ENCODE results near the gene ACACB. TPM values are rescaled to one million over a fixed set of nuclear protein-coding genes. Genes with fewer than 3 reads are reported as not detected.

Gene ACACB
- polyA plus RNA-seq, 2 of the 4 experiments (the other 2 are of a cell fraction) = 6.8 to 7.6 TPM

DNA sequence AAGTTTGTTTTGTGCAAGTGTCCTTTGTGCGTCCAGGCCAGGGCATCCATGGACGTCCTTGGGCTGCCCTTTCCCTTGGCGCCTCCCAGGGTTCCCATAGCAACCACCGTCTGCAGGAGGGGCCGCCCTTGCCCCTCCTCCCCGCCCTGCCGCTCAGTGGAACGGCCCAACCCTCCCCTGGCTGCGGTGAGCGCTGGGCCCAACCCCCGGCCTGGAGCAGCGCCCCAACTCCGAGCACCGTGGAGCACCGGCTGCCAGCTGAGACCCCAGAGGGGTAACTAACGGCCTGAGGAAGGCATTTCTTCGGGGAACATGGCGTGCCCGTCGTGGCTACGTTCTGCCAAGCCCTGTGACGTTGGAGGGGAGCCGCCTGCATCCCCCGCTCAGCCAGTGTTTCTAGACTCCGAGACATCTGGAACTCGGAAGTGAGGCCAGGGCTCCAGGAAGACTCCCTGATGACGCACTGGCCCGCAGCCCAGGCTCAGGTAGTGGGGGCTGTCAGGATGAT is 5.3 kb upstream of the ACACB start:
- FAIRE-seq = no peak
- Histone ChIP-seq H3K27ac (peak overlapping the region; percentile 85 to 90), H3K4me2 (peak overlapping the region; percentile 80), H3K9me3 (no peaks in the 10 kb centered on the region), H3K4me3 (peak overlapping the region; percentile 44), H3K4me1 (peaks cover 11% of the 10 kb centered on the region)
- peak; percentile 93 to 98 for ATAC-seq
- WGBS (ENCODE audit: missing lambda C conversion rate) = 2% methylated on average over 27 of the region's 28 CpGs
- DNase-seq (ENCODE audit: low read depth in 1 of 2, low spot score in 1 of 2) = peak; percentile 87
- ChIA-PET POLR2A (interaction anchor here (1.3 kb wide), 1 partner anchor 274 kb away, joined by 9 read pairs; no protein-coding TSS in a partner anchor), CTCF (interaction anchor here (0.7 to 4.2 kb wide), 32 partner anchors 9 to 287 kb away, joined by 3 to 58 read pairs (median 6); no protein-coding TSS in a partner anchor)
- TF ChIP-seq EP300 (IDR thresholded peaks at IDR 0.05) (no peak), ZNF302 (CRISPR knock-in tag; IDR thresholded peaks at IDR 0.05) (no peak), ESRRA (IDR thresholded peaks at IDR 0.05; ENCODE audit: borderline replicate concordance, low read length) (peak; percentile 93), RARB (CRISPR knock-in tag; IDR thresholded peaks at IDR 0.05) (no peak), KDM1A (IDR thresholded peaks at IDR 0.05; ENCODE audit: low read depth) (no peak), SMC3 (IDR thresholded peaks at IDR 0.05) (no peak), EHF (CRISPR knock-in tag; IDR thresholded peaks at IDR 0.05) (no peak), JUN (IDR thresholded peaks at IDR 0.05) (peak in 1 of 2 experiments; percentile 67; a peak in 2 of 5 replicates), POLR2A (IDR thresholded peaks at IDR 0.05; ENCODE audit: low read length) (peak; percentile 78), PHF8 (IDR thresholded peaks at IDR 0.05; ENCODE audit: borderline replicate concordance, low read depth) (no peak), FOXS1 (CRISPR knock-in tag; IDR thresholded peaks at IDR 0.05) (no peak), RAD21 (conservative IDR thresholded peaks at IDR 0.05 in 1 of 2, IDR thresholded peaks at IDR 0.05 in 1 of 2) (no peak), FOSL2 (IDR thresholded peaks at IDR 0.05) (no peak), FOSL2 (CRISPR knock-in tag; IDR thresholded peaks at IDR 0.05) (peak; percentile 35; the same call in 1 of the 2 replicates), SREBF2 (IDR thresholded peaks at IDR 0.05) (no peak), CBX2 (IDR thresholded peaks at IDR 0.05; ENCODE audit: borderline replicate concordance, low read depth) (no peak), RFX5 (IDR thresholded peaks at IDR 0.05) (peak; percentile 64; the same call in 1 of the 2 replicates), GATA3 (IDR thresholded peaks at IDR 0.05; ENCODE audit: borderline replicate concordance) (no peak), TFCP2L1 (CRISPR knock-in tag; IDR thresholded peaks at IDR 0.05) (0 out of 2 replicates have a peak, but pooled peaks have one; percentile 41), POLR2AphosphoS2 (conservative IDR thresholded peaks at IDR 0.05; ENCODE audit: low read length) (0 out of 2 replicates have a peak, but pooled peaks have one; percentile 46), EHMT2 (IDR thresholded peaks at IDR 0.05; ENCODE audit: low read depth) (no peak), ZSCAN20 (CRISPR knock-in tag; IDR thresholded peaks at IDR 0.05) (no peak), RNF2 (IDR thresholded peaks at IDR 0.05; ENCODE audit: borderline replicate concordance, low read depth) (no peak), CHD2 (IDR thresholded peaks at IDR 0.05; ENCODE audit: low read length, partially characterized antibody) (peak; percentile 21), NFE2L2 (conservative IDR thresholded peaks at IDR 0.05; ENCODE audit: low read length) (no peak), FOSB (CRISPR knock-in tag; IDR thresholded peaks at IDR 0.05) (0 out of 2 replicates have a peak, but pooled peaks have one; percentile 40)
- TF ChIP-seq, protein P1, sequence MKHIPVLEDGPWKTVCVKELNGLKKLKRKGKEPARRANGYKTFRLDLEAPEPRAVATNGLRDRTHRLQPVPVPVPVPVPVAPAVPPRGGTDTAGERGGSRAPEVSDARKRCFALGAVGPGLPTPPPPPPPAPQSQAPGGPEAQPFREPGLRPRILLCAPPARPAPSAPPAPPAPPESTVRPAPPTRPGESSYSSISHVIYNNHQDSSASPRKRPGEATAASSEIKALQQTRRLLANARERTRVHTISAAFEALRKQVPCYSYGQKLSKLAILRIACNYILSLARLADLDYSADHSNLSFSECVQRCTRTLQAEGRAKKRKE (CRISPR knock-in tag; IDR thresholded peaks at IDR 0.05; ENCODE audit: low read depth) = no peak
- TF ChIP-seq, protein P2, sequence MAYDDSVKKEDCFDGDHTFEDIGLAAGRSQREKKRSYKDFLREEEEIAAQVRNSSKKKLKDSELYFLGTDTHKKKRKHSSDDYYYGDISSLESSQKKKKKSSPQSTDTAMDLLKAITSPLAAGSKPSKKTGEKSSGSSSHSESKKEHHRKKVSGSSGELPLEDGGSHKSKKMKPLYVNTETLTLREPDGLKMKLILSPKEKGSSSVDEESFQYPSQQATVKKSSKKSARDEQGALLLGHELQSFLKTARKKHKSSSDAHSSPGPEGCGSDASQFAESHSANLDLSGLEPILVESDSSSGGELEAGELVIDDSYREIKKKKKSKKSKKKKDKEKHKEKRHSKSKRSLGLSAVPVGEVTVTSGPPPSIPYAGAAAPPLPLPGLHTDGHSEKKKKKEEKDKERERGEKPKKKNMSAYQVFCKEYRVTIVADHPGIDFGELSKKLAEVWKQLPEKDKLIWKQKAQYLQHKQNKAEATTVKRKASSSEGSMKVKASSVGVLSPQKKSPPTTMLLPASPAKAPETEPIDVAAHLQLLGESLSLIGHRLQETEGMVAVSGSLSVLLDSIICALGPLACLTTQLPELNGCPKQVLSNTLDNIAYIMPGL (CRISPR knock-in tag; IDR thresholded peaks at IDR 0.05; ENCODE audit: borderline replicate concordance) = no peak
- TF ChIP-seq, protein P3, sequence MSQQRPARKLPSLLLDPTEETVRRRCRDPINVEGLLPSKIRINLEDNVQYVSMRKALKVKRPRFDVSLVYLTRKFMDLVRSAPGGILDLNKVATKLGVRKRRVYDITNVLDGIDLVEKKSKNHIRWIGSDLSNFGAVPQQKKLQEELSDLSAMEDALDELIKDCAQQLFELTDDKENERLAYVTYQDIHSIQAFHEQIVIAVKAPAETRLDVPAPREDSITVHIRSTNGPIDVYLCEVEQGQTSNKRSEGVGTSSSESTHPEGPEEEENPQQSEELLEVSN (IDR thresholded peaks at IDR 0.05; ENCODE audit: borderline replicate concordance, low read depth) = no peak
- TF ChIP-seq, protein P4, sequence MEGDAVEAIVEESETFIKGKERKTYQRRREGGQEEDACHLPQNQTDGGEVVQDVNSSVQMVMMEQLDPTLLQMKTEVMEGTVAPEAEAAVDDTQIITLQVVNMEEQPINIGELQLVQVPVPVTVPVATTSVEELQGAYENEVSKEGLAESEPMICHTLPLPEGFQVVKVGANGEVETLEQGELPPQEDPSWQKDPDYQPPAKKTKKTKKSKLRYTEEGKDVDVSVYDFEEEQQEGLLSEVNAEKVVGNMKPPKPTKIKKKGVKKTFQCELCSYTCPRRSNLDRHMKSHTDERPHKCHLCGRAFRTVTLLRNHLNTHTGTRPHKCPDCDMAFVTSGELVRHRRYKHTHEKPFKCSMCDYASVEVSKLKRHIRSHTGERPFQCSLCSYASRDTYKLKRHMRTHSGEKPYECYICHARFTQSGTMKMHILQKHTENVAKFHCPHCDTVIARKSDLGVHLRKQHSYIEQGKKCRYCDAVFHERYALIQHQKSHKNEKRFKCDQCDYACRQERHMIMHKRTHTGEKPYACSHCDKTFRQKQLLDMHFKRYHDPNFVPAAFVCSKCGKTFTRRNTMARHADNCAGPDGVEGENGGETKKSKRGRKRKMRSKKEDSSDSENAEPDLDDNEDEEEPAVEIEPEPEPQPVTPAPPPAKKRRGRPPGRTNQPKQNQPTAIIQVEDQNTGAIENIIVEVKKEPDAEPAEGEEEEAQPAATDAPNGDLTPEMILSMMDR (IDR thresholded peaks at IDR 0.05) = no peak
- TF ChIP-seq, protein P5, sequence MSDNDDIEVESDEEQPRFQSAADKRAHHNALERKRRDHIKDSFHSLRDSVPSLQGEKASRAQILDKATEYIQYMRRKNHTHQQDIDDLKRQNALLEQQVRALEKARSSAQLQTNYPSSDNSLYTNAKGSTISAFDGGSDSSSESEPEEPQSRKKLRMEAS (IDR thresholded peaks at IDR 0.05) = peak; percentile 74
- TF ChIP-seq, protein P6, sequence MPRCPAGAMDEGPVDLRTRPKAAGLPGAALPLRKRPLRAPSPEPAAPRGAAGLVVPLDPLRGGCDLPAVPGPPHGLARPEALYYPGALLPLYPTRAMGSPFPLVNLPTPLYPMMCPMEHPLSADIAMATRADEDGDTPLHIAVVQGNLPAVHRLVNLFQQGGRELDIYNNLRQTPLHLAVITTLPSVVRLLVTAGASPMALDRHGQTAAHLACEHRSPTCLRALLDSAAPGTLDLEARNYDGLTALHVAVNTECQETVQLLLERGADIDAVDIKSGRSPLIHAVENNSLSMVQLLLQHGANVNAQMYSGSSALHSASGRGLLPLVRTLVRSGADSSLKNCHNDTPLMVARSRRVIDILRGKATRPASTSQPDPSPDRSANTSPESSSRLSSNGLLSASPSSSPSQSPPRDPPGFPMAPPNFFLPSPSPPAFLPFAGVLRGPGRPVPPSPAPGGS (IDR thresholded peaks at IDR 0.05) = no peak
- TF ChIP-seq, protein P7, sequence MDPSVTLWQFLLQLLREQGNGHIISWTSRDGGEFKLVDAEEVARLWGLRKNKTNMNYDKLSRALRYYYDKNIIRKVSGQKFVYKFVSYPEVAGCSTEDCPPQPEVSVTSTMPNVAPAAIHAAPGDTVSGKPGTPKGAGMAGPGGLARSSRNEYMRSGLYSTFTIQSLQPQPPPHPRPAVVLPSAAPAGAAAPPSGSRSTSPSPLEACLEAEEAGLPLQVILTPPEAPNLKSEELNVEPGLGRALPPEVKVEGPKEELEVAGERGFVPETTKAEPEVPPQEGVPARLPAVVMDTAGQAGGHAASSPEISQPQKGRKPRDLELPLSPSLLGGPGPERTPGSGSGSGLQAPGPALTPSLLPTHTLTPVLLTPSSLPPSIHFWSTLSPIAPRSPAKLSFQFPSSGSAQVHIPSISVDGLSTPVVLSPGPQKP (IDR thresholded peaks at IDR 0.05; ENCODE audit: low read depth, low read length) = no peak
